GM12875 (cell line): ENCODE results near the gene RFPL2.
A peak's percentile ranks its signal among the peaks of the same experiment; 100 is the strongest.

Experiments
- H3K4me3 ChIP-seq: one replicate; pipeline ENCODE4 v1.5.1; 2011; ENCODE audit warnings: low read depth, low read length, control low read depth
- TF ChIP-seq, protein P1 (sequence below): IDR thresholded peaks from 2 replicates; pipeline ENCODE4 v1.5.1; 2011; ENCODE audit warnings: low read depth, mild to moderate bottlenecking, control low read depth, inconsistent platforms, low read length, moderate library complexity, borderline replicate concordance; ENCODE audit not compliant: insufficient read depth

The RFPL2 gene

DNA sequence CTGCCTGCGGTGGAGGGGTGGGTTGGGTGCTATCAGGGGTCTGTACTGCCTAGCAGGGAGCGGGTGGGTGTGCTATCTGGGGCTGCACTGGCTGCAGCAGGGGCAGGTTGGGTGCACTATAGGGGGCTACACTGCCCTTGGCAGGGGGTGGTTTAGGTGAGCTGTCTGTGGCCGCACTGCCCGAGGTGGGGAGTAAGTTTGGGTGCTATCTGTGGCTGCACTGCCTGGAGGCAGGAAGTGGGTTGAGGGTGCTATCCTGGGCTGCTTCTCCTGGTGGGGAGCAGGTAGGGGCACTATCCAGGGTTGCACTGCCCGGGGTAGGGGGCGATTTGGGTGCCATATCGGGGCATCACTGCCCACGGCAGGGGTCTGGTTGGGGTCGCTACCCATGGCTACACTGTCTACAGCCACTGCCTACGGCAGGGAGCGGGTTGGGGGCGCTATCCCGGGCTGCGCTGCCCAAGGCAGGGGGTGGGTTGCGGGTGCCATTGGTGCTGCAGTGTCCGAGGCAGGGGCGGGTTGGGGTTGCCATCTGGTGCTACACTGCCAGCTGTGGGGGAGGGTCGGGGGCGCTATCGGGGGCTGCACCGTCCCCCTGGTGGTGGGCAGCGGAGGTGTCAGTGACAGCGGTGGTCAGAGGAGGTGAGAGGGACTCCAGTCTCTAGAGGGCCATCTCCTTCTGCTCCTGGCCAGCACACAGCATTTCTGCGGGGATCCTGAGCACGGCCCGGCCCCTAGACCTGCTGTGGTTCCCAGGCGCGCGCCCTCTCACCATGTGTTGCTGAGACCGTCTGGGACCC is 1.3 kb upstream of the RFPL2 start:
- H3K4me3 ChIP-seq = no peak overlapping the region
- TF ChIP-seq, protein P1, sequence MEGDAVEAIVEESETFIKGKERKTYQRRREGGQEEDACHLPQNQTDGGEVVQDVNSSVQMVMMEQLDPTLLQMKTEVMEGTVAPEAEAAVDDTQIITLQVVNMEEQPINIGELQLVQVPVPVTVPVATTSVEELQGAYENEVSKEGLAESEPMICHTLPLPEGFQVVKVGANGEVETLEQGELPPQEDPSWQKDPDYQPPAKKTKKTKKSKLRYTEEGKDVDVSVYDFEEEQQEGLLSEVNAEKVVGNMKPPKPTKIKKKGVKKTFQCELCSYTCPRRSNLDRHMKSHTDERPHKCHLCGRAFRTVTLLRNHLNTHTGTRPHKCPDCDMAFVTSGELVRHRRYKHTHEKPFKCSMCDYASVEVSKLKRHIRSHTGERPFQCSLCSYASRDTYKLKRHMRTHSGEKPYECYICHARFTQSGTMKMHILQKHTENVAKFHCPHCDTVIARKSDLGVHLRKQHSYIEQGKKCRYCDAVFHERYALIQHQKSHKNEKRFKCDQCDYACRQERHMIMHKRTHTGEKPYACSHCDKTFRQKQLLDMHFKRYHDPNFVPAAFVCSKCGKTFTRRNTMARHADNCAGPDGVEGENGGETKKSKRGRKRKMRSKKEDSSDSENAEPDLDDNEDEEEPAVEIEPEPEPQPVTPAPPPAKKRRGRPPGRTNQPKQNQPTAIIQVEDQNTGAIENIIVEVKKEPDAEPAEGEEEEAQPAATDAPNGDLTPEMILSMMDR = no peak

DNA sequence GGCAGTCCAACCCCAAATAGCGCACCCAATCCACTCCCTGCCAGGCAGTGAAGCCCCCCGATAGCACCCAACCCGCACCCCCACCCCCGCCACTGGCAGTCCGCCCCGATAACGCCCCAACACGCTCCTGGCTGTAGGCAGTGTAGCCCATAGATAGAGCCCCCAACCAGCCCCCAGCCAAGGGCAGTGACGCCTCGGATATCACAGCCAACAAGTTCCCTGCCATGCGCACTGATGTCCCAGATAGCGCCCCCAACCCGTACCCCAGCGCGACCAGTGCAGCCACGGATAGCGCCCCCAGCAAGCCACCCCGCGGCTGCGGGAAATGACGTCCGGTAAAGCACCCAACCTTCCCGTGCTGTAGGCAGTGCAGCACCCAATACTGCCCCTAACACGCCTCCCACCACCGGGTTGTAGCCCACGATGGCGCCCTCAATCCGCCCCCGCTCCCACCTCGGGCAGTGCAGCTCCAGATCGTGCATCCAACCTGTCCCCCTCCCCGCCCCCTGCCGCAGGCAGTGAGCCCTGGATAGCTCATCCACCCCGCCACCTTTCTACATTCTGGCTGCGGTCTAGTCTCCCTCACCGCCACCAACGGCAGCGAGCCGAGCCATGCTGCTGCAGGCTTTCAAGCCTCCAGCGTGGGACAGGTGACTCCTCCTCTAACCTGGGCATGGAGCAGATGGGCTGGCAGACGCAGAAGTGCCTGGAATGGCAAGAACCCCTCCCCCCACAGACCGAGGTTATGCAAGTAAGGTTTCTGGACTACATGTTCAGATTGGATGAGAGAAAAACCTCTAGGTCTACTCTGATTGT is 625 bp downstream of the RFPL2 start:
- TF ChIP-seq, protein P1 = no peak
- H3K4me3 ChIP-seq = no peak overlapping the region

DNA sequence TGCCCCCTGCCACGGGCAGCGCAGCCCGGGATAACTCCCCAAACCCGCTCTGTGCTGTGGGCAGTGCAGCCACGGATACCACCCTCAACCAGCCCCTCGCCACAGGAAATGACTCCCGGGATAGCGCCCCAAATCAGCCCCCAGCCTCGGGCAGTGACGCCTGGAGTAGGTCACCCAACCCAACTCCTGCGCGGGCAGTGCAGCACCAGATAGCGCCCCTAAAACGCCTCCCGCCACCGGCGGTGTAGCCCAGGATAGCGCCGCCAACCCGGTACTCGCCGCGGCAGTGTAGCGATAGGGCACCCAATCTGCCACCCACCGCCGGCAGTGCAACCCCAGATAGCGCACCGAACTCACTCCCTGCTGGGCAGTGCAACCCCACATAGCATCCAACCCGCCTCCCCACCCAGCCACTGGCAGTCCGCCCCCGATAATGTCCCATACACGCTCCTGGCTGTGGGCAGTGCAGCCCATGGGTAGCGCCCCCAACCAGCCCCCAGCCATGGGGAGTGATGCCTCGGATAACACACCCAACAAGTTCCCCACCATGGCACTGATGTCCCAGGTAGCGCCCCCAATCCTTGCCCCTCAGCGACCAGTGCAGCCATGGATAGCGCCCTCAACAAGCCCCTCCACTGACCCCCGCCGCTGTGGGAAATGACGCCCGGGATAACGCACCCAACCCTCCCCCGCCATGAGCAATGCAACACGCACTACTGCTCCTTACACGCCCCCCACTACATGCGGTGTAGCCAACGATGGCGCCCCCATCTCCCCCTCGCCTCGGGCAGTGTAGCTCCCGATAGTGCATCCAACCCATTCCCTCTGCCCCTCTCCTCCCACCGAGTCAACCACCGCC is 1.5 kb downstream of the RFPL2 start:
- TF ChIP-seq, protein P1 = no peak
- H3K4me3 ChIP-seq = no peak overlapping the region

GRCh38 chr22:32202539-32203180 is 2.2 kb downstream of the RFPL2 start:
- no peak overlapping the region for H3K4me3 ChIP-seq
- TF ChIP-seq, protein P1 = peak; percentile 56; the same call in 1 of the 2 replicates

DNA sequence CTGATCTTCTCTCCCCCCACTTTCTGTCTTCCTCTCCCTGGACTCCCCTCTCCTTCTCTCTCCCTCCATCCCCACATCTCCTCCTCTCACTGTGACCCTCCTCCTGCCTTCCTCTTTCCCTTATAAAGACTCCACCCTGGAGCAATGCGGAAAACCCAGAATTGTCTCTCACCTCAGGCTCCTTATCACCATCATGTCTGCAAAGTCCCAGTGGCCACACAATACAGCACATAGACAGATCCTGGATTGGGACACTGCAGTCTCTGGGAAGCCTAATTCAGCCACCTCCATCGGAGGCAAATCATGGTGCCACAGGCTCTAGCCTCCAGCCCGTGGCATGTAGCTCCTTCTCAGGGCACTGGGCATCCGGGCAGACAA is 2.7 kb downstream of the RFPL2 start:
- H3K4me3 ChIP-seq = no peak overlapping the region
- TF ChIP-seq, protein P1 = no peak

GRCh38 chr22:32200752-32201151 is 4.1 kb downstream of the RFPL2 start:
- no peak overlapping the region for H3K4me3 ChIP-seq
- TF ChIP-seq, protein P1 = no peak
